ENCODE results near the gene TMEM212. TPM values are rescaled to one million over a fixed set of nuclear protein-coding genes. Genes with fewer than 3 reads are reported as not detected.
A peak's percentile ranks its signal among the peaks of the same experiment; 100 is the strongest.

Gene TMEM212
- total and polyA plus RNA-seq, 2 of the 13 experiments (the other 11 are each of a cell fraction or from before 2014, with no cell fraction given), result not detected

DNA sequence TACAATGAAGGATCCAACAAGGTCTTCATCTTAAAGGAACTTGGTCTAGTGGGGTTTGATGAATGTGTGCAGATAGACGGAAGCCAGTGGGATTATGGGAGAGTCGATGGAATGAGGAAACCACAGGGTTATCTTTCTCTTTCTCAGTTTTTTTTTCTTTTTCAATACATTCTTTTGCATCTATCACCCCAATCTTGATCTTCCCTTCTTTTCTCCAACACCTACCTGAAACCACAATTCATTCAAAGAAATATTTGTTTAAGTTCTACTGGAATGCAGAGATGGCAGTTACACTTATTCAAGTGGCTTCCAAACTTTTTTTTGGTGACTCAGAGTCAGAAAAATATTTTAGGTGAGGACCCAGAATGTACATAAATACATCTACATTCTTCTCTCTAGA is 1.7 kb downstream of the TMEM212 start:
- Histone ChIP-seq H3K4me2 (ENCODE audit: low read depth, low read length) (no peak overlapping the region), H3K9me3 (ENCODE audit: low read length) (no peaks in the 10 kb centered on the region), H3K27ac (ENCODE audit: extremely low read length, insufficient read depth, low read length) (peak overlapping the region; percentile 100), H3K4me3 (replicated peaks in 1 of 3; ENCODE audit: insufficient read depth in 1 of 3, low read depth in 2 of 3, low read length in 3 of 3) (no peak overlapping the region), H3K27me3 (ENCODE audit: control insufficient read depth in 1 of 2, insufficient read depth in 2 of 2, low read length in 2 of 2) (no peaks in the 10 kb centered on the region), H3K79me2 (ENCODE audit: insufficient read depth, low read length) (peaks cover 16% of the 10 kb centered on the region), H3K4me1 (ENCODE audit: insufficient read depth, low read length) (peaks cover 89% of the 10 kb centered on the region), H3K36me3 (replicated peaks in 1 of 2; ENCODE audit: control insufficient read depth in 1 of 2, insufficient read depth in 2 of 2, low read length in 2 of 2) (no peaks in the 10 kb centered on the region), H4K20me1 (ENCODE audit: insufficient read depth, low read length) (no peaks in the 10 kb centered on the region), H3K9ac (ENCODE audit: insufficient read depth, low read depth, low read length) (no peak overlapping the region), H2AFZ (ENCODE audit: low read length) (no peak overlapping the region)
- 32% methylated on average over 2 of the region's 2 CpGs for WGBS (ENCODE audit: low lambda C conversion rate)
- DNase-seq (ENCODE audit: low spot score) (peak; percentile 89), ATAC-seq (no peak), FAIRE-seq (no peak)
- POLR2A ChIA-PET, result no interaction called here
- intact Hi-C loops (cut with micrococcal nuclease; ENCODE audit: unreplicated experiment) (loop anchor here (10.0 kb wide), 1 partner anchor 110 kb away; no protein-coding TSS in a partner anchor), in situ Hi-C loops (cut with HindIII; ENCODE audit: extremely low pct_ligation_motif_present, low pct_unique_long_range_greater_than_20kb) (loop anchor here (10.0 kb wide), 1 partner anchor 190 kb away; the partner anchor contains the start of gene FNDC3B)
- CTCF ChIA-PET (ENCODE audit: low intra/inter-chr PET ratio, low total read pairs), result no interaction called here
- BruUV-seq (replicated peaks), result no TSS peak
- TF ChIP-seq, protein P1, sequence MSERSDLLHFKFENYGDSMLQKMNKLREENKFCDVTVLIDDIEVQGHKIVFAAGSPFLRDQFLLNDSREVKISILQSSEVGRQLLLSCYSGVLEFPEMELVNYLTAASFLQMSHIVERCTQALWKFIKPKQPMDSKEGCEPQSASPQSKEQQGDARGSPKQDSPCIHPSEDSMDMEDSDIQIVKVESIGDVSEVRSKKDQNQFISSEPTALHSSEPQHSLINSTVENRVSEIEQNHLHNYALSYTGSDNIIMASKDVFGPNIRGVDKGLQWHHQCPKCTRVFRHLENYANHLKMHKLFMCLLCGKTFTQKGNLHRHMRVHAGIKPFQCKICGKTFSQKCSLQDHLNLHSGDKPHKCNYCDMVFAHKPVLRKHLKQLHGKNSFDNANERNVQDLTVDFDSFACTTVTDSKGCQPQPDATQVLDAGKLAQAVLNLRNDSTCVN (CRISPR knock-in tag; IDR thresholded peaks at IDR 0.05; ENCODE audit: borderline replicate concordance), result no peak
- TF ChIP-seq NFIC (IDR thresholded peaks at IDR 0.05; ENCODE audit: low read length) (peak; percentile 12; the same call in 1 of the 2 replicates), ZNF143 (CRISPR knock-in tag; IDR thresholded peaks at IDR 0.05) (peak; percentile 76), HMG20B (CRISPR knock-in tag; conservative IDR thresholded peaks at IDR 0.05) (0 out of 2 replicates have a peak, but pooled peaks have one; percentile 25), ONECUT2 (CRISPR knock-in tag; IDR thresholded peaks at IDR 0.05) (no peak), BCL6 (CRISPR knock-in tag; IDR thresholded peaks at IDR 0.05) (peak; percentile 34; the same call in 1 of the 2 replicates), EP300 (IDR thresholded peaks at IDR 0.05; ENCODE audit: low read depth in 2 of 2, low read length in 2 of 2) (peak in 1 of 2 experiments; percentile 60; a peak in 2 of 4 replicates), EP300 (CRISPR knock-in tag; IDR thresholded peaks at IDR 0.05; ENCODE audit: borderline replicate concordance) (peak; percentile 52; the same call in 1 of the 2 replicates), ETV5 (CRISPR knock-in tag; IDR thresholded peaks at IDR 0.05; ENCODE audit: borderline replicate concordance) (peak; percentile 16; the same call in 1 of the 2 replicates), SOX13 (IDR thresholded peaks at IDR 0.05) (no peak), SOX13 (CRISPR knock-in tag; conservative IDR thresholded peaks at IDR 0.05 in 1 of 2, IDR thresholded peaks at IDR 0.05 in 1 of 2) (peak in 1 of 2 experiments; percentile 76; a peak in 2 of 4 replicates)
- TF ChIP-seq, protein P2, sequence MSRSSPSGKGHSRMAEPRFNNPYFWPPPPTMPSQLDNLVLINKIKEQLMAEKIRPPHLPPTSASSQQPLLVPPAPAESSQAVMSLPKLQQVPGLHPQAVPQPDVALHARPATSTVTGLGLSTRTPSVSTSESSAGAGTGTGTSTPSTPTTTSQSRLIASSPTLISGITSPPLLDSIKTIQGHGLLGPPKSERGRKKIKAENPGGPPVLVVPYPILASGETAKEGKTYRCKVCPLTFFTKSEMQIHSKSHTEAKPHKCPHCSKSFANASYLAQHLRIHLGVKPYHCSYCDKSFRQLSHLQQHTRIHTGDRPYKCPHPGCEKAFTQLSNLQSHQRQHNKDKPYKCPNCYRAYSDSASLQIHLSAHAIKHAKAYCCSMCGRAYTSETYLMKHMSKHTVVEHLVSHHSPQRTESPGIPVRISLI (CRISPR knock-in tag; IDR thresholded peaks at IDR 0.05; ENCODE audit: borderline replicate concordance), result peak; percentile 58; the same call in 1 of the 2 replicates
- TF ChIP-seq, protein P3, sequence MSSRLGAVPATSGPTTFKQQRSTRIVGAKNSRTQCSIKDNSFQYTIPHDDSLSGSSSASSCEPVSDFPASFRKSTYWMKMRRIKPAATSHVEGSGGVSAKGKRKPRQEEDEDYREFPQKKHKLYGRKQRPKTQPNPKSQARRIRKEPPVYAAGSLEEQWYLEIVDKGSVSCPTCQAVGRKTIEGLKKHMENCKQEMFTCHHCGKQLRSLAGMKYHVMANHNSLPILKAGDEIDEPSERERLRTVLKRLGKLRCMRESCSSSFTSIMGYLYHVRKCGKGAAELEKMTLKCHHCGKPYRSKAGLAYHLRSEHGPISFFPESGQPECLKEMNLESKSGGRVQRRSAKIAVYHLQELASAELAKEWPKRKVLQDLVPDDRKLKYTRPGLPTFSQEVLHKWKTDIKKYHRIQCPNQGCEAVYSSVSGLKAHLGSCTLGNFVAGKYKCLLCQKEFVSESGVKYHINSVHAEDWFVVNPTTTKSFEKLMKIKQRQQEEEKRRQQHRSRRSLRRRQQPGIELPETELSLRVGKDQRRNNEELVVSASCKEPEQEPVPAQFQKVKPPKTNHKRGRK (CRISPR knock-in tag; IDR thresholded peaks at IDR 0.05), result no peak
- TF ChIP-seq, protein P4, sequence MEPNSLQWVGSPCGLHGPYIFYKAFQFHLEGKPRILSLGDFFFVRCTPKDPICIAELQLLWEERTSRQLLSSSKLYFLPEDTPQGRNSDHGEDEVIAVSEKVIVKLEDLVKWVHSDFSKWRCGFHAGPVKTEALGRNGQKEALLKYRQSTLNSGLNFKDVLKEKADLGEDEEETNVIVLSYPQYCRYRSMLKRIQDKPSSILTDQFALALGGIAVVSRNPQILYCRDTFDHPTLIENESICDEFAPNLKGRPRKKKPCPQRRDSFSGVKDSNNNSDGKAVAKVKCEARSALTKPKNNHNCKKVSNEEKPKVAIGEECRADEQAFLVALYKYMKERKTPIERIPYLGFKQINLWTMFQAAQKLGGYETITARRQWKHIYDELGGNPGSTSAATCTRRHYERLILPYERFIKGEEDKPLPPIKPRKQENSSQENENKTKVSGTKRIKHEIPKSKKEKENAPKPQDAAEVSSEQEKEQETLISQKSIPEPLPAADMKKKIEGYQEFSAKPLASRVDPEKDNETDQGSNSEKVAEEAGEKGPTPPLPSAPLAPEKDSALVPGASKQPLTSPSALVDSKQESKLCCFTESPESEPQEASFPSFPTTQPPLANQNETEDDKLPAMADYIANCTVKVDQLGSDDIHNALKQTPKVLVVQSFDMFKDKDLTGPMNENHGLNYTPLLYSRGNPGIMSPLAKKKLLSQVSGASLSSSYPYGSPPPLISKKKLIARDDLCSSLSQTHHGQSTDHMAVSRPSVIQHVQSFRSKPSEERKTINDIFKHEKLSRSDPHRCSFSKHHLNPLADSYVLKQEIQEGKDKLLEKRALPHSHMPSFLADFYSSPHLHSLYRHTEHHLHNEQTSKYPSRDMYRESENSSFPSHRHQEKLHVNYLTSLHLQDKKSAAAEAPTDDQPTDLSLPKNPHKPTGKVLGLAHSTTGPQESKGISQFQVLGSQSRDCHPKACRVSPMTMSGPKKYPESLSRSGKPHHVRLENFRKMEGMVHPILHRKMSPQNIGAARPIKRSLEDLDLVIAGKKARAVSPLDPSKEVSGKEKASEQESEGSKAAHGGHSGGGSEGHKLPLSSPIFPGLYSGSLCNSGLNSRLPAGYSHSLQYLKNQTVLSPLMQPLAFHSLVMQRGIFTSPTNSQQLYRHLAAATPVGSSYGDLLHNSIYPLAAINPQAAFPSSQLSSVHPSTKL (CRISPR knock-in tag; IDR thresholded peaks at IDR 0.05), result peak; percentile 51; the same call in 1 of the 2 replicates
- TF ChIP-seq, protein P5, sequence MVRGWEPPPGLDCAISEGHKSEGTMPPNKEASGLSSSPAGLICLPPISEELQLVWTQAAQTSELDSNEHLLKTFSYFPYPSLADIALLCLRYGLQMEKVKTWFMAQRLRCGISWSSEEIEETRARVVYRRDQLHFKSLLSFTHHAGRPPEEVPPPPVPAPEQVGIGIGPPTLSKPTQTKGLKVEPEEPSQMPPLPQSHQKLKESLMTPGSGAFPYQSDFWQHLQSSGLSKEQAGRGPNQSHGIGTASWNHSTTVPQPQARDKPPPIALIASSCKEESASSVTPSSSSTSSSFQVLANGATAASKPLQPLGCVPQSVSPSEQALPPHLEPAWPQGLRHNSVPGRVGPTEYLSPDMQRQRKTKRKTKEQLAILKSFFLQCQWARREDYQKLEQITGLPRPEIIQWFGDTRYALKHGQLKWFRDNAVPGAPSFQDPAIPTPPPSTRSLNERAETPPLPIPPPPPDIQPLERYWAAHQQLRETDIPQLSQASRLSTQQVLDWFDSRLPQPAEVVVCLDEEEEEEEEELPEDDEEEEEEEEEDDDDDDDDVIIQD (CRISPR knock-in tag; IDR thresholded peaks at IDR 0.05; ENCODE audit: low read depth), result 0 out of 2 replicates have a peak, but pooled peaks have one; percentile 34

All from HepG2 (cell line).